GM12878 (cell line): ENCODE results near the gene KLC3.

Experiments
- TAF1 ChIP-seq: IDR thresholded peaks from 2 replicates; pipeline ENCODE4 v1.6.1; 2011; ENCODE audit warnings: mild to moderate bottlenecking, low read depth, low read length, borderline replicate concordance
- TF ChIP-seq, protein P1 (sequence below): IDR thresholded peaks from 2 replicates; pipeline ENCODE4 v1.6.1; 2011; ENCODE audit warnings: borderline replicate concordance, low read depth, mild to moderate bottlenecking, moderate library complexity, mixed read lengths, low read length; ENCODE audit not compliant: insufficient read depth; ENCODE audit errors: extremely low read length
- TF ChIP-seq, protein P2 (sequence below), 3 experiments: IDR thresholded peaks in 2 of 3; conservative IDR thresholded peaks in 1 of 3; 2 replicates each; pipeline ENCODE4 v1.5.1; 2011; ENCODE audit warnings: low read depth in 3 of 3, low read length in 3 of 3, mild to moderate bottlenecking in 3 of 3, control low read depth in 2 of 3, moderate library complexity in 2 of 3, inconsistent platforms in 1 of 3, mixed read lengths in 1 of 3; ENCODE audit not compliant: control insufficient read depth in 2 of 3, insufficient read depth in 1 of 3; ENCODE audit errors: extremely low read depth in 1 of 3

DNA sequence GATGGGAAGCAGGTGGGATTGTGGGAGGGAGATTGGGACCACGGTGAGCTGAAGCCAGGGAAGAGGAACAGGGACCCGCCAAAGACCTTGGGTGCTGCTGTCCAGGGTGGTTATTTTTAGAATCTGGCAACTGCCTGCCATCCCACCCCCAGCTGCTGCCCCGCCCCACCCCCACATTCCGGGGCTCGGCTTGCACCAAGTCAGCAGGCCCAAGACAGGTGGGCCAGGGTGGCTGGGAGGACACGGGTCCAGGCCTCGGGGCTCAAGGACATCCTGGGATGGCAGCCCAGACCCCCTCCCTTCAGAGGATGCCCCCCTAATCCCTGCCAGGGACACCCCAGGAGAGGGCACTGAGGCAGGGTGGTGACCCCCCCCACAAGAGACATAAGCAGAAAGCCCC, 18.7 kb upstream of the KLC3 start:
- TF ChIP-seq, protein P1, sequence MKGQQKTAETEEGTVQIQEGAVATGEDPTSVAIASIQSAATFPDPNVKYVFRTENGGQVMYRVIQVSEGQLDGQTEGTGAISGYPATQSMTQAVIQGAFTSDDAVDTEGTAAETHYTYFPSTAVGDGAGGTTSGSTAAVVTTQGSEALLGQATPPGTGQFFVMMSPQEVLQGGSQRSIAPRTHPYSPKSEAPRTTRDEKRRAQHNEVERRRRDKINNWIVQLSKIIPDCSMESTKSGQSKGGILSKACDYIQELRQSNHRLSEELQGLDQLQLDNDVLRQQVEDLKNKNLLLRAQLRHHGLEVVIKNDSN, result no peak
- TF ChIP-seq, protein P2, sequence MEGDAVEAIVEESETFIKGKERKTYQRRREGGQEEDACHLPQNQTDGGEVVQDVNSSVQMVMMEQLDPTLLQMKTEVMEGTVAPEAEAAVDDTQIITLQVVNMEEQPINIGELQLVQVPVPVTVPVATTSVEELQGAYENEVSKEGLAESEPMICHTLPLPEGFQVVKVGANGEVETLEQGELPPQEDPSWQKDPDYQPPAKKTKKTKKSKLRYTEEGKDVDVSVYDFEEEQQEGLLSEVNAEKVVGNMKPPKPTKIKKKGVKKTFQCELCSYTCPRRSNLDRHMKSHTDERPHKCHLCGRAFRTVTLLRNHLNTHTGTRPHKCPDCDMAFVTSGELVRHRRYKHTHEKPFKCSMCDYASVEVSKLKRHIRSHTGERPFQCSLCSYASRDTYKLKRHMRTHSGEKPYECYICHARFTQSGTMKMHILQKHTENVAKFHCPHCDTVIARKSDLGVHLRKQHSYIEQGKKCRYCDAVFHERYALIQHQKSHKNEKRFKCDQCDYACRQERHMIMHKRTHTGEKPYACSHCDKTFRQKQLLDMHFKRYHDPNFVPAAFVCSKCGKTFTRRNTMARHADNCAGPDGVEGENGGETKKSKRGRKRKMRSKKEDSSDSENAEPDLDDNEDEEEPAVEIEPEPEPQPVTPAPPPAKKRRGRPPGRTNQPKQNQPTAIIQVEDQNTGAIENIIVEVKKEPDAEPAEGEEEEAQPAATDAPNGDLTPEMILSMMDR (IDR thresholded peaks at IDR 0.05 in 2 of 3, conservative IDR thresholded peaks at IDR 0.05 in 1 of 3; ENCODE audit: control insufficient read depth in 2 of 3, extremely low read depth in 1 of 3, insufficient read depth in 1 of 3, low read depth in 3 of 3, low read length in 3 of 3), result no peak
- TF ChIP-seq TAF1, result no peak
